Right atrium auricular region (tissue), 2 donors: Measurements from ENCODE around the gene PDGFC. TPM values are rescaled to one million over a fixed set of nuclear protein-coding genes. Genes with fewer than 3 reads are reported as not detected.
"Not testable (repeated sequence)": the region's sequence is repeated elsewhere in the genome, so short reads cannot be mapped to it uniquely, and the experiment has no call there.

Source experiments
- DNase-seq: peaks from one replicate; pipeline ENCODE4 v3.0.0-alpha.2; 2019; ENCODE audit warnings: low spot score
- H3K27ac ChIP-seq, 2 donors: fragments of 200-600 bp; sonication (generic); 1 replicate in 1 of 2; 2 replicates in 1 of 2; pipeline ENCODE4 v1.5.1; 2016 to 2019
- H3K27me3 ChIP-seq, 2 donors: fragments of 200-600 bp; sonication (generic); one replicate each; pipeline versions ENCODE4 v1.5.1 to v1.6.0; 2017 to 2019
- H3K36me3 ChIP-seq: fragments of 200-600 bp; sonication (generic); one replicate; pipeline ENCODE4 v1.5.1; 2016
- H3K4me1 ChIP-seq, 2 donors: fragments of 200-600 bp; sonication (generic); one replicate each; pipeline versions ENCODE4 v1.5.1 to v1.6.0; 2017 to 2019
- H3K4me3 ChIP-seq, 2 donors: fragments of 200-600 bp; sonication (generic); 1 replicate in 1 of 2; 2 replicates in 1 of 2; pipeline ENCODE4 v1.5.1; 2017 to 2019; ENCODE audit warnings: mild to moderate bottlenecking in 1 of 2, moderate library complexity in 1 of 2
- H3K9me3 ChIP-seq, 2 donors: fragments of 200-600 bp; sonication (generic); one replicate each; pipeline ENCODE4 v1.5.1; 2019
- CTCF ChIP-seq, 2 donors: fragments of 200-600 bp; sonication (generic); IDR thresholded peaks; one replicate each; pipeline ENCODE4 v1.5.1; 2019; ENCODE audit warnings: antibody characterized with exemption in 2 of 2
- total RNA-seq, 2 donors: library from RNA; depleted of rRNA; stranded (reverse); fragments of >200 nt; gene quantifications; one replicate each; pipeline ENCODE4 v1.1.0, GENCODE V29; 2016

The PDGFC gene
- total RNA-seq, 2 donors from 2014 or later, result 17.0 to 17.1 TPM

- no peak for TF ChIP-seq CTCF (IDR thresholded peaks at IDR 0.05)
- no peaks in the 10 kb centered on the region for H3K4me1 ChIP-seq
- H3K27me3 ChIP-seq, result no peaks in the 10 kb centered on the region
- H3K36me3 ChIP-seq, result no peaks in the 10 kb centered on the region
- no peak overlapping the region for H3K4me3 ChIP-seq
- DNase-seq, result no peak
- H3K27ac ChIP-seq, result no peak overlapping the region
- no peaks in the 10 kb centered on the region for H3K9me3 ChIP-seq
Observed at GRCh38 chr4:156934259-156934635, 37.4 kb downstream of the PDGFC start.

GRCh38 chr4:156933633-156934258 is 37.9 kb downstream of the PDGFC start:
- no peaks in the 10 kb centered on the region for H3K36me3 ChIP-seq
- H3K27me3 ChIP-seq, result no peaks in the 10 kb centered on the region
- no peaks in the 10 kb centered on the region for H3K4me1 ChIP-seq
- no peak for TF ChIP-seq CTCF (IDR thresholded peaks at IDR 0.05)
- no peak overlapping the region for H3K27ac ChIP-seq
- no peak overlapping the region for H3K4me3 ChIP-seq
- DNase-seq, result no peak
- H3K9me3 ChIP-seq, result no peaks in the 10 kb centered on the region

GRCh38 chr4:156932360-156932759 is 39.2 kb downstream of the PDGFC start:
- not testable (repeated sequence) for H3K9me3 ChIP-seq, H3K36me3 ChIP-seq, H3K27me3 ChIP-seq, DNase-seq, H3K4me3 ChIP-seq, H3K27ac ChIP-seq, H3K4me1 ChIP-seq

GRCh38 chr4:156931267-156931666 is 40.3 kb downstream of the PDGFC start:
- Histone ChIP-seq H3K27me3 (no peaks in the 10 kb centered on the region), H3K9me3 (peaks cover 0 to 3% of the 10 kb centered on the region in 2 donors), H3K36me3 (no peaks in the 10 kb centered on the region), H3K4me3 (no peak overlapping the region), H3K4me1 (no peaks in the 10 kb centered on the region), H3K27ac (no peak overlapping the region)
- no peak for DNase-seq
- no peak for TF ChIP-seq CTCF (IDR thresholded peaks at IDR 0.05)

- Histone ChIP-seq H3K27me3 (no peaks in the 10 kb centered on the region), H3K36me3 (no peaks in the 10 kb centered on the region), H3K27ac (no peak overlapping the region), H3K4me3 (no peak overlapping the region), H3K4me1 (no peaks in the 10 kb centered on the region), H3K9me3 (peaks cover 0 to 3% of the 10 kb centered on the region in 2 donors)
- no peak for DNase-seq
- no peak for TF ChIP-seq CTCF (IDR thresholded peaks at IDR 0.05)
Observed at GRCh38 chr4:156929386-156930105, 42.1 kb downstream of the PDGFC start.

GRCh38 chr4:156924774-156925315 is 46.8 kb downstream of the PDGFC start:
- Histone ChIP-seq H3K27me3 (no peaks in the 10 kb centered on the region), H3K4me1 (no peaks in the 10 kb centered on the region), H3K36me3 (no peaks in the 10 kb centered on the region), H3K4me3 (no peak overlapping the region), H3K9me3 (peaks cover 0 to 3% of the 10 kb centered on the region in 2 donors), H3K27ac (no peak overlapping the region)
- DNase-seq, result no peak
- no peak for TF ChIP-seq CTCF (IDR thresholded peaks at IDR 0.05)
